MCF 10A (cell line): ENCODE data around the gene SLC35A2. TPM values are rescaled to one million over a fixed set of nuclear protein-coding genes. Genes with fewer than 3 reads are reported as not detected.

Experiments used
- BruUV-seq: library from RNA; stranded (reverse); fragments of 400-500 nt; replicated peaks from 2 replicates; lab custom pipeline; 2021; lab: Mats Ljungman, UMichigan
- CTCF ChIA-PET: fragments of 300-600 bp; sonication (Branson Sonifier 250); formaldehyde crosslinking; extraction: SDS; loops from one replicate; lab custom pipeline; 2021; ENCODE audit warnings: antibody characterized with exemption, inconsistent platforms; lab: Yijun Ruan, JAX
- POLR2A ChIA-PET: fragments of 300-600, 350-650 bp; sonication (Branson Sonifier 250); formaldehyde crosslinking; extraction: SDS; loops from one replicate; lab custom pipeline; 2020; ENCODE audit warnings: antibody characterized with exemption, inconsistent platforms; lab: Yijun Ruan, JAX
- DNase-seq: peaks from one replicate; pipeline ENCODE4 v3.0.0-alpha.2; 2018; ENCODE audit not compliant: unreplicated experiment
- H3K27ac Mint-ChIP-seq: one replicate; pipeline ENCODE4 v1.8.0; 2022; ENCODE audit warnings: mild to moderate bottlenecking, low read depth, mixed read lengths; ENCODE audit not compliant: unreplicated experiment
- H3K27me3 Mint-ChIP-seq: one replicate; pipeline ENCODE4 v1.8.0; 2022; ENCODE audit warnings: mixed read lengths; ENCODE audit not compliant: insufficient read depth, unreplicated experiment
- H3K36me3 Mint-ChIP-seq: one replicate; pipeline ENCODE4 v1.8.0; 2022; ENCODE audit warnings: mild to moderate bottlenecking, moderate library complexity, mixed read lengths; ENCODE audit not compliant: insufficient read depth, unreplicated experiment
- H3K4me1 Mint-ChIP-seq: one replicate; pipeline ENCODE4 v1.8.0; 2022; ENCODE audit warnings: mixed read lengths; ENCODE audit not compliant: insufficient read depth, unreplicated experiment
- H3K4me3 Mint-ChIP-seq: one replicate; pipeline ENCODE4 v1.8.0; 2022; ENCODE audit warnings: mild to moderate bottlenecking, moderate library complexity, mixed read lengths; ENCODE audit not compliant: unreplicated experiment
- H3K9me3 Mint-ChIP-seq: one replicate; pipeline ENCODE4 v1.8.0; 2022; ENCODE audit warnings: mixed read lengths; ENCODE audit not compliant: unreplicated experiment
- CTCF ChIP-seq: fragments of 200-600 bp; IDR thresholded peaks from one replicate; pipeline ENCODE4 v1.8.0; 2022; ENCODE audit warnings: antibody characterized with exemption, mild to moderate bottlenecking; ENCODE audit not compliant: unreplicated experiment
- intact Hi-C: fragments of 100-400 bp; cut with micrococcal nuclease; formaldehyde crosslinking; loops from 2 replicates; pipeline ENCODE4 v1.14.1; 2022
- total RNA-seq: library from RNA; stranded (reverse); gene quantifications from 2 replicates; pipeline ENCODE4 v1.2.3, GENCODE V29; 2022

SLC35A2 gene
- total RNA-seq, 1 experiment from 2014 or later = 43.5 TPM

GRCh38 chrX:48936429-48937053 is 25.1 kb upstream of the SLC35A2 start:
- CTCF ChIA-PET = interaction anchor here (0.7 to 1.1 kb wide), 3 partner anchors 10 to 175 kb away, joined by 3 to 4 read pairs (median 4); no protein-coding TSS in a partner anchor
- H3K4me1 Mint-ChIP-seq = no peaks in the 10 kb centered on the region
- H3K36me3 Mint-ChIP-seq = peaks cover 51% of the 10 kb centered on the region
- no peak overlapping the region for H3K27ac Mint-ChIP-seq
- H3K4me3 Mint-ChIP-seq = no peak overlapping the region
- DNase-seq = no peak
- BruUV-seq = no TSS peak
- H3K27me3 Mint-ChIP-seq = no peaks in the 10 kb centered on the region
- intact Hi-C loops = no loop called here
- H3K9me3 Mint-ChIP-seq = no peaks in the 10 kb centered on the region
- POLR2A ChIA-PET = no interaction called here
- TF ChIP-seq CTCF = no peak

GRCh38 chrX:48935301-48935670 is 23.8 kb upstream of the SLC35A2 start:
- CTCF ChIA-PET = no interaction called here
- Mint-ChIP-seq H3K27ac (no peak overlapping the region), H3K36me3 (peaks cover 62% of the 10 kb centered on the region), H3K9me3 (no peaks in the 10 kb centered on the region), H3K4me3 (no peak overlapping the region), H3K4me1 (no peaks in the 10 kb centered on the region), H3K27me3 (no peaks in the 10 kb centered on the region)
- no peak for TF ChIP-seq CTCF
- no TSS peak for BruUV-seq
- intact Hi-C loops = no loop called here
- DNase-seq = no peak
- POLR2A ChIA-PET = no interaction called here

- Mint-ChIP-seq H3K36me3 (peaks cover 62% of the 10 kb centered on the region), H3K27ac (no peak overlapping the region), H3K4me3 (no peak overlapping the region), H3K9me3 (no peaks in the 10 kb centered on the region), H3K27me3 (no peaks in the 10 kb centered on the region), H3K4me1 (no peaks in the 10 kb centered on the region)
- POLR2A ChIA-PET = no interaction called here
- DNase-seq = no peak
- CTCF ChIA-PET = no interaction called here
- TF ChIP-seq CTCF = no peak
- BruUV-seq = no TSS peak
- intact Hi-C loops = no loop called here
Observed at GRCh38 chrX:48934581-48935300, 23.3 kb upstream of the SLC35A2 start.

GRCh38 chrX:48933757-48934156 is 22.3 kb upstream of the SLC35A2 start:
- no peak for DNase-seq
- Mint-ChIP-seq H3K27me3 (no peaks in the 10 kb centered on the region), H3K4me1 (no peaks in the 10 kb centered on the region), H3K9me3 (no peaks in the 10 kb centered on the region), H3K4me3 (no peak overlapping the region), H3K27ac (no peak overlapping the region), H3K36me3 (peaks cover 62% of the 10 kb centered on the region)
- no TSS peak for BruUV-seq
- intact Hi-C loops = no loop called here
- CTCF ChIA-PET = no interaction called here
- POLR2A ChIA-PET = no interaction called here
- TF ChIP-seq CTCF = no peak
